NK-92 treated with Interleukin-12 subunit alpha and Interleukin-12 subunit beta, amount 100 ng/mL, for 24 hours (cell line): ENCODE data around the gene NUDT19.
"Not testable (repeated sequence)": the region's sequence is repeated elsewhere in the genome, so short reads cannot be mapped to it uniquely, and the experiment has no call there.

ENCODE experiments used
- DNase-seq: peaks from one replicate; lab custom pipeline; 2025; lab: John Stamatoyannopoulos, UW

NUDT19 gene

GRCh38 chr19:32674931-32675719 is 16.5 kb upstream of the NUDT19 start, which contains the start of gene ANKRD27:
Gene ANKRD27 (minus strand): TSS chr19:32675180. CDS start chr19:32659015, 16,165 bp downstream.
- peak; percentile 94 for DNase-seq

DNA sequence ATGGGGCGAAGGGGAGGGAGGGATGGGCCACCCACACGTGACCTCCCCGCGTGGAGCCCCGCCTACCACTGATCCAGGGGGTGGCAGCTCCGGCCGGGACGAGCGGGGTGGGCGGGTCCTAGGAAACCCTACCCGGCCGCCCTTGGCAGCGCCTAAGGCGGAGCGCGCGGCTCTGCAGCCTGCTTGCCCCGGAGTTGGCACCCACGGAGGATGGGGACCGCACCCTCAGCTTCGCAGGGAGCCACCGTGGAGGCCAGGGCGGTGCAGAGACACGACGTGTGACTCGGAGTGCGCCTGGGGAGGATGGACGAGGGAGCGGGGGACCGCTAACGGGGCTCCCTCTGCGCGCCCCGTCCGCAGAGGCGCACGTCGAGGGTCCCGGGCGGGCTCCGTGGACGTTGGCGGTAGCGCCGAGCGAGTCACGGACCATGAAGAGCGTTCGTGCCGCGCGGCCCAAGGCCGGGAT is 15.9 kb upstream of the NUDT19 start, which contains the start of gene RGS9BP:
Gene RGS9BP (plus strand): TSS at position 129 of the 466 bp plus-strand sequence. CDS start 416 bp downstream, outside the sequence.
- DNase-seq, result no peak

GRCh38 chr19:32676186-32676894 is 15.3 kb upstream of the NUDT19 start:
- no peak for DNase-seq

DNA sequence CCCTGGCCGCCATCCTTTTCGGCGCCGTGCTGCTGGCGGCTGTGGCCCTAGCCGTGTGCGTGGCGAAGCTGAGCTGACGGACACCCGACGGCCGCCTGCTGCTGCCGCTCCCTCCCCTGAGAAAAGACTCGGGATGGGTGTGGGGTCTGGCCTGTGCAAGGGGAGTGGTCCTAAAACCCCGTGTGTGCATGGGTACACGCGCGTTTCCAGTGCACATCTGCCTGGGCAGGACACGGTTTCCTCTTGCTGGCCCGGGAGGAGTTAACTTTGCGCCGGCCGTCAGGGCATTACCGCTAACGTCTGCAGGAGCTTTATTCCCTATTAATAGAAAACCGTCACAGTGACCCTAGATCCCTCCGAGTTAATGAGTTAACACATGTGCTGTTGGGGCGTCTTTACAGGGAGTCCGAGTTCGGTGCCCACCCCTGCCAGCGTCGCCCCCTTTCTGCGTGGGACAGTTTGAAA is 14.7 kb upstream of the NUDT19 start:
- no peak for DNase-seq

DNA sequence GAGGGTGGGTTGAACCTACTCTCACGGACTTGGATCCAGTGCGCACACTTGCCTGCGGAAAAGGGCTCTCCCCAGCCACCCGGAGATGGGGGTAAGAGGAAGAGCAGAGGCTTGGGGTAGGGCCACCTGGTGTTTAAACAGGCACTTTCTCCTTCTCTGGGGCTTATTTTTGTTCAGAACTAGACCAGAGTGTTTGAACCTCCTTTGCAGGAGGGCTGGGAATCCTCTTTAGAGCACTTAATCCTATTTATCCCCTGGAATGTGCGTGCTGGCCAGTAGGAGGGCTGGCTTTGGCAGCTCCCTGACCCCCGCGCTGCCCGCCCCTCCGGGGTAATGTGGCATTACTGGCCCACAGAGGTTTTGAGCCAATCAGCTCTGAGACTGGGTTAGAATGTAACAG is 14.0 kb upstream of the NUDT19 start:
- no peak for DNase-seq

GRCh38 chr19:32680986-32681385 is 10.6 kb upstream of the NUDT19 start:
- no peak for DNase-seq

- DNase-seq, result no peak
Measured at GRCh38 chr19:32682317-32682716, 9.3 kb upstream of the NUDT19 start.

DNA sequence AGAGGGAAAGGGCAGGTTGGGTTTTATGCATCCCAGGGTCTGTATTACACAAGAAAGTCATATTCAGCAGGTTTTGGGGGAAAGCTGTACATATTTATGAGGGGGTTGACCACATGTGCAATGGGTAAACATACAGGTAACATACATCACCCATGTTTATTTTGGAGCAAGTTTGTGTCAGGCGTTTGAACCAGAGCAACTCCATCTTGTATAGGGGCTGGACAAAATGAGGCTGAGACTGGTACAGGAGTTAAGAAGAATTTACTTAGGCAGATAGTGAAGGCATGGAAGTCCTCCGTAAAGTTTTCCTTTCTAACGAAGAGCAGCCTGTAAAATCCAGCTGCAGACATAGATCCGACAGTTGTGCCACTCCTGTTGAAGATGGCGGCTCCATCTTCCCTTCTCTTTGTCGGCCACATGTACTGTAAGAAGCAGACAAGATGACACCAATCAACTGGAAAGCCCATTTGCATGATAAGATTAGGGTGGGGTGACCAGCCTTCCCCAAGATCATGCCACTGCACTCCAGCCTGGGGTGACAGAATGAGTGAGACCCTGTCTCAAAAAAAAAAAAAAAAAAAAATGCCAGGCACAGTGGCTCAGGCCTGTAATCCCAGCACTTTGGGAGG is 4.7 kb upstream of the NUDT19 start:
- no peak for DNase-seq

- no peak for DNase-seq
Measured at GRCh38 chr19:32687681-32688080, 3.9 kb upstream of the NUDT19 start.

DNA sequence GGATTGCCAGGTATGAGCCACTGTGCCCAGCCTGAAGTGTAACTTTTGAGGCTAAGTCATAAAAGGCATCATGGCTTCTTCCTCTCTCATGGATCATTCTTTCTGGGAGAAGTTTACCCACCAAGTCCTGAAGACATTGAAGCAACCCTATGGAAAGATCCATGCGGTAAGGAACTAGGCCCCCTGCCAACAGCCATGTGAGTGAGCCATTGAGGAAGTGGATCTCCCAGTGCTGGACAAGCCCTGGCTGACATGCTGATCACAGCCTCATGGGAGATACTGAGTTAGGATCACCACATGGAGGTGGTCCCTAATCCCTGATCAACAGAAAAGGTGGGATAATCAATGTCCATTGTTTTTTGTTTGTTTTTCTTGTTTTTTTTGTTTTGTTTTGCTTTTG is 3.3 kb upstream of the NUDT19 start:
- no peak for DNase-seq

DNA sequence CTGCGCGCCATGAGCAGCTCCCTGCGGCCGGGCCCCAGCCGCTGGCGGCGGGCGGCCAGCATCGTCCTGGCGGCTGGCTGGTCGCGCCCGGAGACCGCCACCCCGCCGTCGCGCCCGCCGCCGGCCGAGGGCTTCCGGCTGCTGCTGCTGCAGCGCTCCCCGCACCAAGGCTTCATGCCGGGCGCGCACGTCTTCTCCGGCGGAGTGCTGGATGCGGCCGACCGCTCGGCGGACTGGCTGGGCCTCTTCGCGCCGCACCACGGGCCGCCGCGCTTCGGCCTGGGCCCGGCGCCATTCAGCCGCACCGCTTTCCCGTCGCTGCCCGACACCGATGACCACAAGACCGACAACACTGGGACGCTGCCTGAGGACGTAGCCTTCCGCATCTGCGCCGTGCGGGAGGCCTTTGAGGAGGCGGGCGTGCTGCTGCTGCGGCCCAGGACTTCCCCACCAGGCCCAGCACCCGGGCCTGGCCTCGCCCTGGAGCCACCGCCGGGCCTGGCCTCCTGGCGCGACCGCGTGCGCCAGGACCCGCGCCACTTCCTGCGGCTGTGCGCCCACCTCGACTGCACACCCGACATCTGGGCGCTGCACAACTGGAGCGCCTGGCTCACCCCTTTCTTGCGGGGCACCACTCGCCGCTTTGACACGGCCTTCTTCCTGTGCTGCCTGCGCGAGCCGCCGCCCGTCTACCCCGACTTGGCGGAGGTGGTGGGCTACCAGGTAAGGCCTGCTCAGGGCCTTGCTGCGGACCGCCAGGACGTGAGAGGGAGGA is 518 bp downstream of the NUDT19 start:
- DNase-seq, result peak; percentile 70

DNA sequence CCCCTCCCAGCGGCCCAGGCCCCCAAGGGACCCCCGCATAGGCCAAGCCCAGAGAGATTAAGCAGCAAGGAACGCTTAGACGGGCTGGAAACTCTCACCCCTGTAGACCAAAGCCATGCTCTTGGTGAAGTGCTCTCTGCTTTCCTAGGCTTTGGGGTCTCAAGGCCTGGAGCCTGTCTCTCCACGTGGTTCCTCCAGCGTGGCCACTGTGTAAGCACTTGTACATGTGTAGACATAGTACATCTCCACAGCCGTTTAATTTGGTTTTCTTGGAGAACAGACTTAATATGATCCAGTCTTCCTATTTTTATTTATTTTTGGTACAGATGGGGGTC is 1.1 kb downstream of the NUDT19 start:
- DNase-seq, result no peak

- not testable (repeated sequence) for DNase-seq
Measured at GRCh38 chr19:32693151-32694108, 1.8 kb downstream of the NUDT19 start.

GRCh38 chr19:32694316-32694715 is 2.7 kb downstream of the NUDT19 start:
- DNase-seq, result not testable (repeated sequence)

GRCh38 chr19:32694851-32695250 is 3.2 kb downstream of the NUDT19 start:
- not testable (repeated sequence) for DNase-seq

- DNase-seq, result not testable (repeated sequence)
Measured at GRCh38 chr19:32695506-32695905, 3.9 kb downstream of the NUDT19 start.

- DNase-seq, result not testable (repeated sequence)
Measured at GRCh38 chr19:32696771-32697170, 5.2 kb downstream of the NUDT19 start.

DNA sequence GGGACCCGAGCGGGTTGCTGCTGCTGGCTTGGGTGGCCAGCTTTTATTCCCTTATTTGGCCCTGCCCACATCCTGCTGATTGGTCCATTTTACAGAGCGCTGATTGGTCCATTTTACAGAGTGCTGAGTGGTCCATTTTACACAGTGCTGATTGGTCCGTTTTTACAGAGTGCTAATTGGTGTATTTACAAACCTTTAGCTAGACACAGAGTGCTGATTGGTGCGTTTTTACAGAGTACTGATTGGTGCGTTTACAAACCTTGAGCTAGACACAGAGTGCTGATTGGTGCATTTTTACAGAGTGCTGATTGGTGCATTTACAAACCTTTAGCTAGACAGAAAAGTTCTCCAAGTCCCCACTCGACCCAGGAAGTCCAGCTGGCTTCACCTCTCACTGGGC is 8.5 kb downstream of the NUDT19 start:
- not testable (repeated sequence) for DNase-seq

- DNase-seq, result no peak
Measured at GRCh38 chr19:32702010-32702409, 10.4 kb downstream of the NUDT19 start.

- not testable (repeated sequence) for DNase-seq
Measured at GRCh38 chr19:32704006-32704405, 12.4 kb downstream of the NUDT19 start.

DNA sequence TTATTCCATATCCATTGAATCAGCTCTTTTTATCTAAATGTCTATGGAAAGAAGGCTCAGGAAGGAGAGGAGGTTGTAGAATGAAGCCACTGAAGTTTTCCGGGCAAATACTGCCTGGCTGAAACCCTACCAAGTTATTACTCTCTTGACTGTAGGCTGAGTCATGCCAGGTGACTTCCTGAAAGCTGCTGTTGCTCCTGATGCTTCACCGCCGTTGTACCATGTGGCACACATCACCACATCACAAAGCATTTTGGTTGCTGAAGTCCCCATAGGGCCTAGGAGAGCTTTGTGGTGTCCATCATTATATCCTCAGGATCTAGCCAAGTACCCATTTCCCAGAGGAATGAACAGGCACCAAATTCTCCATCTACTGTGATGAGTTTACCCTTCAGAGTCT is 16.8 kb downstream of the NUDT19 start:
- no peak for DNase-seq
